Esophagus squamous epithelium (tissue), 5 donors: ENCODE data around the gene ATP6V1A. TPM values are rescaled to one million over a fixed set of nuclear protein-coding genes. Genes with fewer than 3 reads are reported as not detected.

Experiments
- DNase-seq: peaks from one replicate; lab custom pipeline; 2025; lab: John Stamatoyannopoulos, UW
- H3K27ac ChIP-seq, 4 donors: fragments of 200-600 bp; sonication (generic); one replicate each; pipeline ENCODE4 v1.5.1; 2016 to 2019; ENCODE audit warnings: mild to moderate bottlenecking in 1 of 4
- H3K27me3 ChIP-seq, 4 donors: fragments of 200-600 bp; sonication (generic); 1 replicate in 3 of 4; 2 replicates in 1 of 4; pipeline versions ENCODE4 v1.5.1 to v1.6.0; 2017 to 2021; ENCODE audit warnings: antibody characterized with exemption in 1 of 4
- H3K36me3 ChIP-seq, 3 donors: fragments of 200-600 bp; sonication (generic); one replicate each; pipeline ENCODE4 v1.5.1; 2016 to 2019
- H3K4me1 ChIP-seq, 3 donors: fragments of 200-600 bp; sonication (generic); one replicate each; pipeline ENCODE4 v1.5.1; 2017 to 2019
- H3K4me3 ChIP-seq, 4 donors: fragments of 200-600 bp; sonication (generic); 1 replicate in 3 of 4; 2 replicates in 1 of 4; pipeline ENCODE4 v1.5.1; 2016 to 2019; ENCODE audit warnings: mild to moderate bottlenecking in 2 of 4, moderate library complexity in 1 of 4
- H3K9me3 ChIP-seq, 3 donors: fragments of 200-600 bp; sonication (generic); one replicate each; pipeline ENCODE4 v1.5.1; 2016 to 2019
- POLR2A ChIP-seq, 4 donors: fragments of 450-650 bp; IDR thresholded peaks; one replicate each; pipeline ENCODE4 v1.6.1; 2017; ENCODE audit warnings: antibody characterized with exemption in 4 of 4, mild to moderate bottlenecking in 4 of 4, moderate library complexity in 3 of 4
- WGBS, 2 donors: methylation state at CpG; one replicate each; pipeline ENCODE4 v1.1.5; 2018; 5-methylcytosine and 5-hydroxymethylcytosine counted together
- intact Hi-C: fragments of 100-400 bp; cut with DNase I; formaldehyde crosslinking; loops from one replicate; pipeline ENCODE4 v1.15.0; 2022
- total RNA-seq, 4 donors: library from RNA; depleted of rRNA; stranded (reverse); fragments of >200 nt; gene quantifications; one replicate each; pipeline ENCODE4 v1.1.0, GENCODE V29; 2016
- TF ChIP-seq, protein P1 (sequence below), 6 experiments: fragments of 450-650 bp in 4 of 6; fragments of 200-600 bp in 2 of 6; sonication (generic) in 2 of 6; IDR thresholded peaks; one replicate each; pipeline ENCODE4 v1.5.1; 2016 to 2019; ENCODE audit warnings: antibody characterized with exemption in 6 of 6, mild to moderate bottlenecking in 4 of 6, moderate library complexity in 4 of 6
- donor health status: DM: yes; HTN: yes; CAD: no.

The ATP6V1A gene
- total RNA-seq, 4 donors from 2014 or later, result 39.9 to 74.3 (median 60.6) TPM

DNA sequence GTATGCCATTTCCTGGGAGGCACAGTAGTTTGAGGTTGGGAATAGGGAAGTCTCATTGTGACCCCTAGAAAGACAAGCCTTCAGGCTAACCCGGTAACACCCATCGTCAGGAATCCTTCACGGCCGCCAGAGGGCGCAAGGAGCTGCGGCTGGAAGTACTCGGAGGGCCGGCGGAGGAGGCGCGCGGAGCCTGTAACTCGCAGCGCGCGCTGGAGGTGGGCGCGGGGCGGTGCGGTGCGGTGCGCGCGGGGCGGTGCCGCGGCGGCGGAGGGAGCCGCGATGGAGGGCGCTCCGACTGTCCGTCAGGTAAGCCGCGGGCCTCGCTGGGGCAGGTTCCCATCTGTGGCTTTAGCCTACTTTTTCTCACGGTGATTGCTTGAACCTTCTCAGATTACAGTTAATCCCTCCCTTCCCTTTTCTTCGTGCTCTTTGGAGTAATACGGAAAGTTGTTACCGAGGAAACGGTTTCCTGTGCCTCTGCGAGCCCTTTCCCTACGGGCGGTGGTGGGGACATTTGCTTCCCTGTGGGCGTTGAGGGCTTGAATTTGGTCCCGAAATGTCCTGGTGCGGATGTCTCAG, 91.9 kb downstream of the ATP6V1A start, which contains the start of gene GRAMD1C:
GRAMD1C (plus strand) TSS at position 158 of the 579 bp plus-strand sequence; CDS start at position 280, 122 bp downstream.
- H3K27me3 ChIP-seq, result no peaks in the 10 kb centered on the region
- no peaks in the 10 kb centered on the region for H3K36me3 ChIP-seq
- peak; percentile 20 for DNase-seq
- TF ChIP-seq, protein P1, sequence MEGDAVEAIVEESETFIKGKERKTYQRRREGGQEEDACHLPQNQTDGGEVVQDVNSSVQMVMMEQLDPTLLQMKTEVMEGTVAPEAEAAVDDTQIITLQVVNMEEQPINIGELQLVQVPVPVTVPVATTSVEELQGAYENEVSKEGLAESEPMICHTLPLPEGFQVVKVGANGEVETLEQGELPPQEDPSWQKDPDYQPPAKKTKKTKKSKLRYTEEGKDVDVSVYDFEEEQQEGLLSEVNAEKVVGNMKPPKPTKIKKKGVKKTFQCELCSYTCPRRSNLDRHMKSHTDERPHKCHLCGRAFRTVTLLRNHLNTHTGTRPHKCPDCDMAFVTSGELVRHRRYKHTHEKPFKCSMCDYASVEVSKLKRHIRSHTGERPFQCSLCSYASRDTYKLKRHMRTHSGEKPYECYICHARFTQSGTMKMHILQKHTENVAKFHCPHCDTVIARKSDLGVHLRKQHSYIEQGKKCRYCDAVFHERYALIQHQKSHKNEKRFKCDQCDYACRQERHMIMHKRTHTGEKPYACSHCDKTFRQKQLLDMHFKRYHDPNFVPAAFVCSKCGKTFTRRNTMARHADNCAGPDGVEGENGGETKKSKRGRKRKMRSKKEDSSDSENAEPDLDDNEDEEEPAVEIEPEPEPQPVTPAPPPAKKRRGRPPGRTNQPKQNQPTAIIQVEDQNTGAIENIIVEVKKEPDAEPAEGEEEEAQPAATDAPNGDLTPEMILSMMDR (IDR thresholded peaks at IDR 0.05), result peak; percentile 82 to 92 (median 88)
- peak in 1 of 4 donors; percentile 7 for TF ChIP-seq POLR2A (IDR thresholded peaks at IDR 0.05)
- H3K4me1 ChIP-seq, result peaks cover 0 to 12% (median 0%) of the 10 kb centered on the region in 3 donors
- peak within 1 kb of the TSS; percentile 42 to 72 (median 53) for H3K4me3 ChIP-seq
- peak within 1 kb of the TSS; percentile 10 to 70 (median 66) for H3K27ac ChIP-seq
- no peaks in the 10 kb centered on the region for H3K9me3 ChIP-seq
- intact Hi-C loops, result no loop called here
- 0 to 1% methylated on average over 18 to 28 of the region's 48 CpGs for WGBS, 2 donors

DNA sequence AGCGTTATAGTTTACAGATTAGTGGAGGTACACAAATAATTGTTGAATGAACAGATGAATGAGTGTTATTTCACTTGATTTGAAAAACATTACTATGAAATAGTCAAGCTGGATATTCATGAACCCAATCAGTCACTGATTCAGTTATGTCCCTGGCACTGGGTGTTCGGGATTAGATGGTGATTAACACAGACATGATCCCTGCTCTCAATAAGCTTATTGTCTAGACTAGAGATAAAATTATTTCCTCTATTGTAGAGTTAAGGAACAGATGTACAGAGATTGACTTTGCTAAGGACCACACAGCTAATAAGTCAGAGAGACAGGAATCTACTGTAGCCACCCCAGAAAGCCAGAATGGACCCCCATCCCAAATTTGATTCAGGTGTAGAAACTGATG, 92.7 kb downstream of the ATP6V1A start:
- TF ChIP-seq, protein P1 (IDR thresholded peaks at IDR 0.05), result no peak
- TF ChIP-seq POLR2A (IDR thresholded peaks at IDR 0.05), result no peak
- H3K36me3 ChIP-seq, result no peaks in the 10 kb centered on the region
- intact Hi-C loops, result no loop called here

DNA sequence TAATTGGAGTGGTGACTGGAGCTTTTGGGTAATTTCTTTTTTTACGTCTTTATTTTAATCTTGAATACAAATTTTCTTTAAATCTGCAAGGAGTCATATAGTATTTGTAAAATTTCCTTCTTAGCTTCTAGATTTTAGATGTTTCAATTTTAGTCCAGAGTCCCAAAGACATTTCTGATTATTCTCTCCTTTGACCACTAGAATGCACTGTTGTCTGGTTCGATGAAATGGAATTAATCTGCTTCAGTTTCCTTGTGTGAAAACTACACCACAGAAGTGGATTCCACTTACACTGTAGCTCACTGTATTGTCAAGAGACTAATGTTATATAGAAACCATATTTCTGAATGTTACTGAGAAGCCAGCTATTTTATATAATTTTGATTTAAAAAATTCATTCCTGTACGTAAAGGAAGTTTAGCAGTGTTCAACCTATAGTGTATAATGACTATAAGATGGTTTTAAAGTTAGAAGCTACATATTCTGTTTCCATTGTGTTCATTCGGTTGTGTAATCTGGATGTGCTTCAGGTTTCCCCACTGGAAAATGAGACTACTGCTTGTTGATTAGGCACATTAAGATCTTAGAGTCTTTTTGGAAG, 97.9 kb downstream of the ATP6V1A start:
- Histone ChIP-seq H3K9me3 (no peaks in the 10 kb centered on the region), H3K4me3 (no peak overlapping the region), H3K27ac (no peak overlapping the region), H3K36me3 (no peaks in the 10 kb centered on the region), H3K4me1 (peaks cover 0 to 11% (median 0%) of the 10 kb centered on the region in 3 donors), H3K27me3 (no peaks in the 10 kb centered on the region)
- 36 to 42% methylated on average over 4 of the region's 4 CpGs for WGBS, 2 donors
- TF ChIP-seq POLR2A (IDR thresholded peaks at IDR 0.05), result no peak
- TF ChIP-seq, protein P1 (IDR thresholded peaks at IDR 0.05), result peak in 5 of 6 experiments; percentile 47 to 71 (median 51)
- intact Hi-C loops, result loop anchor here (5.0 kb wide), 1 partner anchor 68 kb away; no protein-coding TSS in a partner anchor
- no peak for DNase-seq

More for the DNA sequence above, 92.7 kb downstream of the ATP6V1A start:
- no peak for DNase-seq
- peaks cover 0 to 12% (median 0%) of the 10 kb centered on the region in 3 donors for H3K4me1 ChIP-seq
- no peaks in the 10 kb centered on the region for H3K27me3 ChIP-seq
- no peak overlapping the region for H3K27ac ChIP-seq
- peak overlapping the region; percentile 42 to 72 (median 53) for H3K4me3 ChIP-seq
- H3K9me3 ChIP-seq, result no peaks in the 10 kb centered on the region
- WGBS, 2 donors, result 46 to 59% methylated on average over 2 of the region's 2 CpGs

DNA sequence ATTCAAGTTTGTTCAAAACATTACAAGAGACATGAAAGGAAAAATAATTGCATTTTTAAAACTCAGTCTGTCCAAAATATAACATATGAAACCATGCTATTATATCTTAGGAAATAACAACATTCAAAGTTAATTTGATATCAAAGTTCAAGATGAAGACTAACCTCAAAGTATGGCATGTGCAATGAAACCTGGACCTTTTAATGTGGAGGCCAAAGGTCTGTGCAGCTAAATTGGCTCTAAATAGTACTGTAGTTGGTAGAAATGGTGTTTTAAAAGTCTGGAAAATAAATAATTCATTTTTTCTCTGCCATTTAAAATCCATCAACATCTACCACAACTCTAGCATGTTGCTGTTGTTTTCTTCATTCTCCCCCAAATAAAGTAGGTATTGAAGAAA, 100.4 kb downstream of the ATP6V1A start:
- no peaks in the 10 kb centered on the region for H3K27me3 ChIP-seq
- no peaks in the 10 kb centered on the region for H3K36me3 ChIP-seq
- no peak for TF ChIP-seq POLR2A (IDR thresholded peaks at IDR 0.05)
- TF ChIP-seq, protein P1 (IDR thresholded peaks at IDR 0.05), result no peak
- H3K27ac ChIP-seq, result peak overlapping the region; percentile 17 to 75 (median 67)
- H3K9me3 ChIP-seq, result no peaks in the 10 kb centered on the region
- DNase-seq, result no peak
- no peak overlapping the region for H3K4me3 ChIP-seq
- H3K4me1 ChIP-seq, result peaks cover 0 to 11% (median 0%) of the 10 kb centered on the region in 3 donors
- intact Hi-C loops, result no loop called here
